Measurements from ENCODE around the gene TYRP1. TPM values are rescaled to one million over a fixed set of nuclear protein-coding genes. Genes with fewer than 3 reads are reported as not detected.

TYRP1 gene
- total RNA-seq, 4 donors from 2014 or later = 1.7 TPM; not detected in 3

DNA sequence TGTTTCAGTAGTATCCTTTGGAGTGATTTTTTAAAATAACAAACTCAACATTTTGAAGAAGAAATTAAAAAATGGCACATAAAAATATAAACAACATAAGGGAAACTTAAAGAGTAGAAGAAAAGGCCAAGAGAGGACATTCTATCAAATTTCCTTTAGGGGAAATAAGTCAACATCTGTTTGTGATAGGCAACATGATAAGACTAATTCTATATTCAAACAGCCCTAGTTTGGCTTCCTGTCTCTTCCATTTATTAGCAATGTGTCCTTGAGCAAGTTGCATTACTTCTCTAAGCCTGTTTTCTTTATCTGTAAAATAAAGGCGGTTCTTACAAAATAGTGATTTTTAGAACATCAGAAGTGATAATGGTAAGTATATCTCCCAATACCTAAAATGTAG, 24.7 kb downstream of the TYRP1 start:
- ATAC-seq (ENCODE audit: low FRiP score) (no peak), DNase-seq (ENCODE audit: low spot score) (no peak)
- TF ChIP-seq, protein P1, sequence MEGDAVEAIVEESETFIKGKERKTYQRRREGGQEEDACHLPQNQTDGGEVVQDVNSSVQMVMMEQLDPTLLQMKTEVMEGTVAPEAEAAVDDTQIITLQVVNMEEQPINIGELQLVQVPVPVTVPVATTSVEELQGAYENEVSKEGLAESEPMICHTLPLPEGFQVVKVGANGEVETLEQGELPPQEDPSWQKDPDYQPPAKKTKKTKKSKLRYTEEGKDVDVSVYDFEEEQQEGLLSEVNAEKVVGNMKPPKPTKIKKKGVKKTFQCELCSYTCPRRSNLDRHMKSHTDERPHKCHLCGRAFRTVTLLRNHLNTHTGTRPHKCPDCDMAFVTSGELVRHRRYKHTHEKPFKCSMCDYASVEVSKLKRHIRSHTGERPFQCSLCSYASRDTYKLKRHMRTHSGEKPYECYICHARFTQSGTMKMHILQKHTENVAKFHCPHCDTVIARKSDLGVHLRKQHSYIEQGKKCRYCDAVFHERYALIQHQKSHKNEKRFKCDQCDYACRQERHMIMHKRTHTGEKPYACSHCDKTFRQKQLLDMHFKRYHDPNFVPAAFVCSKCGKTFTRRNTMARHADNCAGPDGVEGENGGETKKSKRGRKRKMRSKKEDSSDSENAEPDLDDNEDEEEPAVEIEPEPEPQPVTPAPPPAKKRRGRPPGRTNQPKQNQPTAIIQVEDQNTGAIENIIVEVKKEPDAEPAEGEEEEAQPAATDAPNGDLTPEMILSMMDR (IDR thresholded peaks at IDR 0.05) = no peak

DNA sequence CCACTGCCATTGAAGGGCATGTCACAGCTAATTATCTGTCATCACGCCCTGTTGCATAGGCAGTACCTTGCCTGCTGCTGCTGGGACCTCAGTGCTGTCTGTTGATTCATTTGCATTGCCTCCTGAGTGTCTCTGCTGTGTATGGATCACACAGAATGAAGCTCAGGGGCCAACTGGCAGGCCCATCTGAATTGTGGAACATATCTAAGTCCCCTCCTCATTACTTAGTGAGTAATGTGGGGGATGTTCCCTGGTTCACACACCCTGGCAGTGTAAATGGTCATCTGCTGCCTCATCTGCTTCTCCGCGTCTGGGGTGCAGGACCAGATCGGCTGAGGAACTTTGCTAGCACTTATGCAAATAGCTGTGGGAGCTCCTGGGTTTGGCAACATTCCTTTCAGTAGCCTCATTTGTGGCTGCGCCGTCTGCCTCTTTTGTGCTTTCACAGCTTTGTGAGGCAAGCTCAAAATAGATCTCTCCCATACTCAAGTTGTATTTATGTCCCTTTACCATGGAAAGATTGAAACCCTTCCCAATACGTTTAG, 25.4 kb downstream of the TYRP1 start:
- ATAC-seq (ENCODE audit: low FRiP score) (no peak), DNase-seq (ENCODE audit: low spot score) (no peak)
- TF ChIP-seq, protein P1 (IDR thresholded peaks at IDR 0.05) = no peak

DNA sequence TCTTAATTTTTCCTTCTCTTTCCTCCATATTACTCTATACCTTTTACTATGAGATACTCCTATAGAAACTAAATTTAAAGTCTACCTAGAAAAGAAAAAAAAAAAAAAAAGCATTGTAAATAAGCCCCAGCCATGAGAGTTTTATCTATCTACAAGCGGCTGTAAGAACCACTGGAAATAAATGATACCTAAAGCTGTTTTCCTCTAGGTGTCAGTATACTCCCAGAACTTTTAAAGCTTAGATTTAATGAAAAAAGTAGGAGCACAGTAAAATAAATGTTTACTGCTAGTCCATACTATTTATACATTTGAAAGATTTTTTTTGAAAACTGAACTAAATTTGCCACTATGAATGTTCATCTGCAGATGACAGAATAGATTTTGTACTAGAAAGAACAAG, 26.2 kb downstream of the TYRP1 start:
- TF ChIP-seq, protein P1 (IDR thresholded peaks at IDR 0.05) = no peak
- DNase-seq (ENCODE audit: low spot score) = no peak
- no peak for ATAC-seq (ENCODE audit: low FRiP score)

DNA sequence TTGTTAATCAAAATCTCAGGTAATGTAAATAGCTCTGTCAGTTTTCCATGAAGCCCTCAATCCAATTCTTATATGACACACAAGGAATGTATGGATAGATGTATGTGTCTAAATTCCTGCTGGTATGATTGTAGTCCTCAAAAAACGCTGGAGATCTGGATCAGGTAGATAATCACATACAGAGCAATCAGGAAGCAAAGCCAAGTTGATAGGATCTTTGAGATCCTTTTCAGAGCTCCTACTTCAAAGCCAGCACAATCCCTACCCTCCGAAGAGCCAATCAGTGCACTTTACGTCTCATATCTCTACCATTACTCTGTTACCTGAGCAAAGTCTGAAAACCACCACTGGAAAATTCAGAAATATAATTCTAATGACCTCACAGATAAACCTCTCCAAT, 27.4 kb downstream of the TYRP1 start:
- DNase-seq (ENCODE audit: low spot score) = no peak
- no peak for ATAC-seq (ENCODE audit: low FRiP score)
- TF ChIP-seq, protein P1 (IDR thresholded peaks at IDR 0.05) = no peak

DNA sequence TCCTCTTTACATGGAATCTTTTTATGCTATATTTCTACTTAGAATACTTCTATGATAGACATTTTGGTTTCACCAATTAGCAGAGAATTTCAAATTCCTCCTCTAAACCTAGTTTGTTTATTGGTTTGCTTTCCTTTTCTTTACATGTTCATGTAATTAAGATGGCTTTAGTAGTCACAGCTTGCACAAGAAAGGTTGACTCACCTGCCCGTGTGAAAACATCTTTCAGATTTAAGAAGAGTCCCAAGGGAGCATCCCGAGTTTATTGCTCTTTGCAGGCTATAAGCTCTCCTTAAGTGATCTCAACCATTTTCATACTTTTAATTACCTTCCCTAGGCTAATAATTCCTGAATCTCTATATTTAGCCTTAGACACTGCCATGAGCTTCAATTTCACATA, 28.9 kb downstream of the TYRP1 start:
- ATAC-seq (ENCODE audit: low FRiP score) = no peak
- no peak for DNase-seq (ENCODE audit: low spot score)
- TF ChIP-seq, protein P1 (IDR thresholded peaks at IDR 0.05) = no peak

DNA sequence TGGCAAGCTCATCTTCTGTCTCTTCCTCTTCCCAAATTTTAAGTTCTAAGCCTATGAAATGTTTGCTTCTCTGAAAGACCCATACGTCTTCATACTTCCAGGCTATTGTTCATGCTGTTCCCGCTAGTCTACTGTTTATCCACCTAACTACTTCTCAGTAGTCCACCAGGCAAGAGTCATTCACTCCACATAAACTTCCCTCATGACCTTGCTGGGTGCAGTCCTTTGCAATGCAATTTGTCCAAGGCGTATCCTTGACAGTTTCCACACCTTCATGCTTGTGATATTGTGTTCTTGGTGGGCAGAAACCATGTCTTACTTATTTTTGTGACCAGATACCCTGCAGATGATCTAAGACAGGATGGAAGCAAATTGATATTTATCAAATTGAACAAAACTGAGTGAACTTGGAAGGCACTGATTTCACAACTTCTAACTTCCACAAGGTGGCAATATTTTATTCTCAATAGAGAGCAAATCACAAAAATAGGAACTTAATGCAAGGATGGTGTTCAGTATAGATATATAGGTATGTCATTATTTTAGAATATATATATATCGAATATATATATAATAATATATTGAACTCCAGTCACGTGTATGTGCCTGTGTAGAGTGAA, 30.3 kb downstream of the TYRP1 start:
- TF ChIP-seq, protein P1 (IDR thresholded peaks at IDR 0.05) = no peak
- ATAC-seq (ENCODE audit: low FRiP score) = no peak

DNA sequence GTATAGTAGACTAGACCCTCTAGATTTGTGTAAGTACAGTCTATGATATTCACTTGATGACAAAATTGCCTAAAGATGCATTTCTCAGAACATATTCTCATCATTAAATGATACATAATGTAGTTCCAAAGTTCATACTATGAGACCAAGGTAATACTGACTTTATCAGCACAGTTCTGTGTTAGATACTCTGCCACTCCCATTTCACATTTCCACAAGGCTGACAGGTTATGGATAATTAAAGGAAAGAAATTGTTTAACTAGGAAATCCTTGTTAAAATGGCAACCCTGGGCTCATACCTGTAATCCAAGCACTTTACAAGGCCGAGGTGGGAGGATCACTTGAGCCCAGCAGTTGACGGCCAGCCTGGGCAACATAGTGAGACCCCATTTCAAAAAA, 33.6 kb downstream of the TYRP1 start:
- TF ChIP-seq, protein P1 (IDR thresholded peaks at IDR 0.05) = no peak
- ATAC-seq (ENCODE audit: low FRiP score) (no peak), DNase-seq (ENCODE audit: low spot score) (no peak)

More for the DNA sequence above, 30.3 kb downstream of the TYRP1 start:
- no peak for DNase-seq (ENCODE audit: low spot score)
